Ecto neural progenitor cell (in vitro differentiated cells): ENCODE measurements around the gene TSR1.

Experiments
- DNase-seq: peaks from one replicate; pipeline ENCODE4 v3.0.0-alpha.2; 2018; ENCODE audit warnings: low spot score

The TSR1 gene

DNA sequence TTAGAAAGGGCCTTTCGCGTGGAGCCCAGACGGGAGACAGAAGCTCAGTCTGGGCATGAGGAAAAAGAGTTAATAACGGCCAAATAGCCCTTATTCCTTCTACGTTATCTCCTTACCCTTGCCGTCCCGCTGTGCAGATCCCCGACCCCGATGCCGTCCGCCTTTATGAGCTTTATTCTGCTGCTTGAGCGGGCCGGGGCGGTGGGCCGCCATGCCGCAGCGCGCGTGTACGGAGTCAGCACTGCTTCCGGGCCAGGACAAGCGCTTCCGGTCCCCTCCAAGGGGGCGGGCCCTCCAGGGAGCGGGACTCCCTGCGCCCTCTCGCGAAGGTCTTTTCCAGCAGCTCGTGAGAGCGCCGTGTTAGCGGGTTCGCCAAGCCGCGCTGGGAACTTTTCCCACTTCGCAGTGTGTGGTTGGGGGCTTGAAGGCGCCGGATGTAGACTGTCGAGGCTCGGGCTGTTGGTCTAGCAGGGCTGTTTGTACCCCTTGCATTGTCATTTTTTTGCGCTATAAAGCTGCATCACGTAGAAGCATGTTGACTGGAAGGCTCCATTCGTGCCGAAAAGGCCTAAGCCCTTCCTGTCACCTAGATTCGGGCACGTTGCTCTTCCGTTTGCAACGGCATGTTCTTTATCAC, at the start of gene TSR1:
Gene TSR1 (minus strand): TSS at position 243 of the 637 bp plus-strand sequence. CDS start 30 bp downstream, at position 213.
- peak; percentile 96 for DNase-seq

DNA sequence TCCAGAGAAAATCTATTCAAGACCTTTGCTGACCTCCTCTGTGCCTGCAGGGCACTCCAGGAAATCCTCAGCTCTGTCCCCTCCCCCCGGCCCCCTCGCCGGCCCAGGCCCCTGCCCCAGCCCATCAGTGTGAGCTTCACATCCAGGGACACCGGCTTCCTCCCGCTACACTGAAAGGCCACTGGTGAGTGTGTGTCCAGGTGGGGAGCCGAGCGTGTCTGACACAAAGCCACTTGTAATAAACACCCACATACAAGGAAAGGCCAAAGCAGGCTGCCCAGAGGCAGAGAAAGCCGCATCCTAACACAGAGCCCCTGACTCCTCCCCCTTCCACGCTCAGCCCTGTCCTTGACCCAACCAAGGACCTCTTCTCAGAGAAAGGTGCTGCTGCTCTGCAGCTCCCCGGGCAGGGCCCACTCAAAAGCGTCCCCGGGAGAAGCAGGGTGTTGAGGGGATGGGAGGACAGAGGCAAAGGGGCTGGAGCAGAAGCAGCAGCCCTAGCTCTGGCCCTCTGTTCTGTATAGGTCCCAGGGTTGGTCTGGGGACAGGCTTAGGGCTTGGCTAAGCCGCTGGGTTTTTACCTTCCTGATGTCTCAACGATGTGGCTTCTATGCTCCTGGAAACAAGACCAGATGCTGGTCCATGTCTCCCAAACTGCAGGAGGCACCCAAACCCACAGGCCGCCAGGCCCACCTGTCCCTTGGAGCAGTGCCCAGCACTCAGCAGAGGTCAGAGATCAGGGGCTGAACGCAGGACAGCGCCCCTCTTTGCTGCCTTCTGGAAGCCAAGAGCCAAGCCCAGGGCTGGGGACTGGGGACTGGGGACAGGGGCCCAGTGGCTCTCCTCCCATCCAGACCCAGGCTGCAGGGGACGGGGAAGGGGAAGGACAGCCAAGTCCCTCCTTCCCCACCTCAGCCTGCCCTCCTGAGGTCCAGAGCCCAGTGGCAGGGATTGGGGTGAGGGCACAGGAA, 49.3 kb upstream of the TSR1 start:
- DNase-seq: peak; percentile 79

DNA sequence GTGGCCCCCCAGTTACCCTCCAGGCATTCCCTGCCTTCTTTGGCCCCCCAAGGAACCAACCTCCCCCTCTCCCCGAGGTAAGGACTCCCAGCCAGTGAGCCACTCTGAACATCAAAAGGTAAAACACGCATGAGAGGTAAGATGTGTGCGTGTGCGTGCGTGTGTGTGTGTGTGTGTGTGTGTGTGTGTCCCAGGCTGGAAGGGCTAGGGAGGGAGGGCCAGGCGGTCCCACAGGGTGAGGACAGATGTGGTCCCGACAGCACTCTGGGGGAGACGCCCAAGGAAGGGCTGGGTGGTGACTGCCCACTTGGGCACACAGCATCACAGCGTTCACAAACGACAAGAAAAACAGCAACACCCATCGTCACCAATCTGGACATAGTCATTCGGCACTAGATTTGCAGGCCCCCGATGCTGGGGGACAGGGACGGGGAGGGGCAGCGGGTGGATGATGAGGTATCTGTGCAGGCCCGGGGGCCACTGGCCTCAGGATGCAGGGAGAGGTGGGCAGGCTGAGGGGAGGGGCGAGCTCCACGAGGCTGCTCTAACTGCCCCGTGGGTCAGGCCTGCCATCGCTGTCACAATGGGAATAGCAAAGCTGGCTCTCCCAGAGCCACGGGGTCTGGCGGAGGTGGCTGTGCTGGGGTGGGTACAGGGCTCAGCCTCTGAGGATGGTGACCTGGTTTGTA, 48.3 kb upstream of the TSR1 start:
- DNase-seq: peak; percentile 68

DNA sequence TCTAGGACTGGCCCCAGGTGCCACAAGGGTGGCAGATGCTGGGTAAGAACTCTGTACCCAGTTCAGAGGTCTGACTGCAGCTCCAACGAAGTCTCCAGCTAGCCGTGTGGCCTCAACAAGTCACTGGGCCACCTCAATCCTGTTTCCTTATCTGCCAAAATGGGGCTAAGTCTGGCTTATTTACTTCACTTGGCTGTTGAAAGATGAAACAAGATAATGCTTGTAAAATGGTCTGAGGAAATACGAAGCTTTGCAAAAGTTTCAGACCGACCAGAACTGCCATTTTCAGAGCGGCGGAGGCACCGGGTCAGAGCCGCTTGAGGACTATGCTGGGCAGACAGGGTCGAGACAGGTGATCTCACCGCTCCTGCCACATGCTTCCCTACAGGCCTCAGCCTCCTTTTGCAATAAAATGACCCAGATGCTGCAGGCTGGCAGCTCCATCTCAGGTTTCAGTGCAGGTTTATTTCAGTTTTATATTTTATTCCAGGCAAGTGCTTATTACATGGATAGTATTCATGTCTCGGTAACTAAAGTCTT, 47.4 kb upstream of the TSR1 start:
- DNase-seq: no peak

DNA sequence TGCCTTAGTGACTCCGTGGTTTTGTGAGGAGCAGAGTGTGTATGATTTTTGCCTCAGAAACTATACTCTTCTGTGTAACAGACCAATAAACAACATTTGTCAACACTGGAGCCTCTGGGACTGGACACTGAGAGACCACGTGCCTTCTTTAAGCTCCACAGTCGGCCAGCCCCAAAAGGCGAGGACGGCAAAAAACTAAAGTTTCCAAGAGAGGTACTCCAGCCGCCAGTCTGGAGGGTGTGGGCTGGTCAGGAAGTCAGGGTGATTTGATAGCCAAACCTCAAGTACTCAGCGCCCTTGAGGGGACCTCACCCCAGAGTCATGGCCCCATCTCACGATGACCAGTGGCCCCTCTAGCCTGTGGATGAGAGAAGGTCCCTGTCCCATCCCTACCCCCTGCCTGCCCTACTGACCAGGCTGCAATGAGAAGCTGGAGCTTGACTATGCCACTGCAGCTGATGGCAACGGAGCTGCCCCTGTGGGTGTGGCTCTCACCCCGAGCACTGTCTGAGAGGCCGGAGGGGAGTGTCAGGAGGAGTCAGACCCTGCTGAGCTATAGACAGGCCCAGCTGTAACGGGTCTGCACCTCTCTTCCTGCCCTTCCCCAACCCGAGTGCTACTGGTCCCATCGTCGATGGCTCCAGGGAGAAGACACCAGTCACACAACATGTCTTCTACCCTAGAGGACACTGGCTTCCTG, 44.8 kb upstream of the TSR1 start:
- no peak for DNase-seq

DNA sequence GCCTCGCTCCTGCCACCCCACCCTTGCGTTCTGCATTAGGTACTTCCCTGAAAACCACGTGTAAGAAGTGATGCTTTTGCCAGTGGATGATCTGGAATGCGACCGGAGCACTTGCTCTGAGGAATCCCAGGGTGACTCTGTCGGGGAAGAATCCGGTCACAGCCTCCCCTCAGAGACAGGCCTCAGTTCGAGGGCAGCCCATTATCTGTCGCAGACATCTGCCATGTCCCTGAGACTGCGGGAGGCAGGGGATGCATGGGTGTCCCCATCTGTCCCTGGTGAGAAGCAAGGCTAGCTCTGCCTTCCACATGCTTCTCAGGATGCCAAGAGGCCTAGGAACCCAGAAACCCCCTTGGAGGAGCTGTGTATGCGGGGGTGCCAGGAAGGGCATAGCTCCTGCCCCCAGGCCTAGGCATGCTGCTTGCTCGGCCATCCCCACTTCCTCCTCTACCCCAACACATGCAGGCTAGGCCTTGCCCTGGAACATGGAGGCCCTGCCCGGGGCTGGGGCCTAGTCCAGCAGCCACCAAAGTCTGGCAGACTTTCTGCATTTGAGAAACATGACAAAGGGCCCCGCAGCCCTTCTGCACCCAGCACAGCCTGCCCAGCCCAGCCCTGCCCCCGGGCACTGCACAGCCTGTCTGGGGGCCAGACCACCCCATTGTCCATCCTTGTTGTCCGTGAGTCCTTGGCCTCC, 44.1 kb upstream of the TSR1 start:
- no peak for DNase-seq

DNA sequence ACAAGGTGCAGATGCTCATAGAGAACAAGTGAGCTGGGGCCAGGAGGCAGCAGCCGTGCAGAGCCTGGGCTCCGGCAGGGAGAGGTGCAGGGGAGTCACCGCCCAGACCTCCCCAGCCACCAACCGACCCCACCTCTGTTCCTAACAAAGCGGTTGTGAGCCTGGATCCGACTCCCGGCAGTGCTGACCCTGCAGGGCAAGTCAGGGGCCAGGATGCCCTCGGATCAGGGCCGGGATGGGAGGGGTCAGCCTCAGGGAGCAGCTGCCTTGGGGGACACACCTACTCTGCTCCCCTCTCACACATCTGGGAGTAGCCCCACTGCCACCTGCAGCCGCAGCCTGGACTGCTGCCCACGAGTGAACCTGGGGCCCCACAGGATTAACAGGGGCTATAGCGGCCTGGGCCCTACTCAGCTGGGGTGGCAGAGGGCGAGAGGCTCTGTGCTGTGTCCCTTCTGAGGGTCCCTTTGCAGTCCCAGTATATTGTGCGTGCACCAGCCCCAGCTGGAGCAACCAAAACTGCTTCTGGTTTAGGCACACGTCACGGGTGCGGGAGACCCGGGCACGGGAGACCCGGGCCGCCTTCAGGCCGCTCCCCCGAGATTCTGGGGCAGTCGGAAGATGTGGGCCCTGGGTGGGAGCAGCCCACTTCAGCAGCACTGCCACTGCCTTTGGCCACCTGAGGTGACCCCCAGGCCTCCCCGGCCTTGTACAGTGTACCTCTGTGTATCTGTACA, 43.4 kb upstream of the TSR1 start:
- no peak for DNase-seq

DNA sequence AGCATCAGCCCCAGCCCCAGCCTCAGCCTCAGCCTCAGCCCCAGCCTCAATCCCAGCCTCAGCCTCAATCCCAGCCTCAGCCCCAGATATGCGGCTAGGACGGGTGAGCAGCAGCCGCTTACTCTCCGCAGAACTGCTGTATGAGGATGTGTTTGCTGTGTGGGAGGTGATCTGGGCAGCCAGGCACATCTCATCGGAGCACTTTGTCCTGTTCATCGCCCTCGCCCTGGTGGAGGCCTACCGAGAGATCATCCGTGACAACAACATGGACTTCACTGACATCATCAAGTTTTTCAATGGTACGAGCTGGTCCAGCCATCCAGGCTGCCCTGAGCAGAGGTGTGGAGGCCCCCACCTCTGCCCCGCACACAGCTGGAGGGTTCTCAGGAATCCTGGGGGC, 42.6 kb upstream of the TSR1 start:
- DNase-seq: no peak

DNA sequence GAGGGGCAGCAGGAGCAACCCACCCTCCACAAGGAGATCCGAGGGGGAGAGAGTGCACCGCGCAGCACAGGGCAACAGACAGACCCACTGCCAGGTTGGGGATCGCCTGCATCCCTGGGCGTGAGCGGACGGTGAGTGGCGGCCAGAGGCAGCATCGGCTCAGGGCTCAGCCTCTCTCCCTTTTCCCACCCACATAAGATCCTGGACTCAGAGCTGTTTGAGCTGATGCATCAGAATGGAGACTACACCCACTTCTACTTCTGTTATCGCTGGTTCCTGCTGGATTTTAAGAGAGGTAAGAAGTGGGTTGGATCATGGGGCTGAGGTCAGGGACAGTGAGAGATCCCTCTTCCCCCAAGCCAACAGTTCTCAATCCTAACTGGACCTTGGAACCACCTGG, 41.4 kb upstream of the TSR1 start:
- no peak for DNase-seq

DNA sequence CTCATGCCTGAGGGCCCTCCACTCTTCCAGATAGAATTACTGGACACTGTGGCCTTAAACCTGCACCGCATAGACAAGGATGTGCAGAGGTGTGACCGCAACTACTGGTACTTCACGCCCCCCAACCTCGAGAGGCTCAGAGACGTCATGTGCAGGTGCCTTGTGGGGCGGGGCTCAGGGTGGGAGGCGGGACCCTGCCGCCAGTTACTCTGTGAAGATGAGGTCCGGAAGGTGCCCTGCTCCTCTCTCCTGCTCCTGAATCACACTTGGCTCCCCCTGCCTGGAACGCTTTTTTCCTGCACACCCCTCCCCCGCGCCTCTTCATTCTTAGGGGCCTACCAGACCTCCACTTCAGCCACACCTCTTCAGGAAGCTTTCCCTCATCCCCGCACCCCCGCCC, 39.9 kb upstream of the TSR1 start:
- DNase-seq: no peak

DNA sequence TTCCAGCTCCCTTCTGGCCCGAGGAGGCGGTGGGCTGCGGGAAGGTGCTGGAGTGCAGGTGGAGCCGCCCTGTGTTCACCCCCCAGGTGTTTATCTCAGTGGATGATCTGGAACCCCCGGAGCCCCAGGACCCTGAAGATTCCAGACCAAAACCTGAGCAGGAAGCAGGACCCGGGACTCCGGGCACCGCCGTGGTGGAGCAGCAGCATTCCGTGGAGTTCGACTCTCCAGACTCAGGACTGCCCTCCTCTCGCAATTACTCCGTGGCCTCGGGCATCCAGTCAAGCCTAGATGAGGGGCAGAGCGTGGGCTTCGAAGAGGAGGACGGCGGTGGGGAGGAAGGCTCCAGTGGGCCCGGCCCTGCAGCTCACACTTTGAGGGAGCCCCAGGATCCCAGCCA, 39.1 kb upstream of the TSR1 start:
- DNase-seq: no peak

DNA sequence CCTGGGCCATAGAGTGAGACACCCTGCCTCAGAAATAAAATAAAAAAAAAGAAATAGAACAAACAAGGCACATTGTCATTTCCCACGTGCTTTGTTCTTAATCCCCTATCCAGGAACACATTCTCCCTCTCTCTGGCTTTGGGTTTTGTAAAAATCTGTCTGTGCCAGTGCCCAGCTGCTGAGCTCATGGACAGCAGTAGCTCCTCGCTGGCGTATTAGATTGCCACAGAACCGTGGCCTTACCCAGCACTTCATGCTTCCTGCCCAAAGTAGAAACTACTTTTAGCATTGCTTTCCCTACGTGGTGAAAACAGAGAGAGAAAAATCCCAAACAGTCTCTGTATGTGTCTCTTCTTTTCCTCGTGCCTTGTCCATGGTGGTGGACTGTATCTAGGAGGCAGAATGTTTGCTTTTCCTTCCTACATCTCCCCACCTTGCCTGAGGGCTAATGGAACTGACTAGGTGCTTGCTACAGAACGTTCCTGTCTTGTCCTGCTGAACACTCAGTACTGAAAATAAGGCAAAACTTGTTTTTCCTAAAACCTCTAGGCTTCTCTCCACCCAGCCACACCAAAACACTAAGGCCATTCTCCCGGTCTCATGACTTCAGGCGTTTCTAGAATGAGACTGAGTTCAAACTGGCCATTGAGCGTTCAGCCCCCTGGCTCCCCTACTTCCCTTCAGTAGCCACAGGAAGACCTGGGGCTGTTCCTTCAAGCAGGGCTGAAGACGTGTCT, 38.5 kb upstream of the TSR1 start:
- DNase-seq: no peak

DNA sequence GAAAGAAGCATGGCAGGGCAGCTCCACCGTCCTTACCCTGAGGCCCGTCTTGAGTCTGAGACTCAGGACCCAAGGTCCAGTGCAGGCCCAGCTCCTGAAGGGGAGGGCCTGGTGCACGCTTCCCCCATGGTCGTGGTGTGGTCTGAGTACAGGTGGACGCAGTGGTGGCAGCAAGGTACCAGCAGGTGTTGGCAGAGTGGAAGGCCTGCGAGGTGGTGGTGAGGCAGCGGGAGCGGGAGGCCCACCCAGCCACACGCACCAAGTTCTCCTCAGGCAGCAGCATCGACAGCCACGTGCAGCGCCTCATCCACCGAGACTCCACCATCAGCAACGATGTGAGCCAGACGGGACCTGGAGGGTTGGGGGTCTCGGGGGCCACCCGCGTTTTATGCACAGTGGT, 36.9 kb upstream of the TSR1 start:
- no peak for DNase-seq

DNA sequence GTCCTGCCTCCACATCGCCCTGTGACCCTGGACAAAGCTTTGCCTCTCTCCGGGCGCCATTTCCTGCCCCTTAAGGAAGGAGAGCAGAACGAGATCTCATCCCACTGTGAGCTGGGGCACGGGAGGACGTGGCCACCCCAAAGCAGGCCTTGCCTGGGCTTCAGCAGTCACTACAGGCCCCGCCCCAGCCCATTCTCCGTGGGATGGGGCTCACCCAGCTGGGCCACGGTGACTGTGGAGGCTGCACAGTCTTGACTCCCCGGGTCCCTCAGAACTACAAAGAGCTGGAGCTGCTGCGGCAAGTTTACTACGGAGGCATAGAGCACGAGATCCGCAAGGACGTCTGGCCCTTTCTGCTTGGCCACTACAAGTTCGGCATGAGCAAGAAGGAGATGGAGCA, 36.4 kb upstream of the TSR1 start:
- DNase-seq: no peak

DNA sequence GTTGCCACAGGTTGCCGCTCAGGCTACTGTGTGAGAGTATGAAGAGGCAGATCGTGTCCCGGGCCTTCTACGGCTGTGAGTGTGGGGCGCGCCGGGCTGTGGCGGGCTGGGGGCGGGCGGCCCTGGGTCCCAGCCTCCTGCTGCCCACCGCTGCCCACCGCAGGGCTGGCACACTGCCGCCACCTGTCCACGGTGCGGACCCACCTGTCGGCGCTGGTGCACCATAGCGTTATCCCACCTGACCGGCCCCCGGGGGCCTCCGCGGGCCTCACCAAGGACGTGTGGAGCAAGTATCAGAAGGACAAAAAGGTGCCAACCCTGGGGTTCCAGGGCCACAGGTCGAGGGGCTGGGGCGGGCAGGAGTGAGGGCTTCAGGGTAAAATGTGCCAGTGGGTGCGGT, 35.9 kb upstream of the TSR1 start:
- DNase-seq: no peak

DNA sequence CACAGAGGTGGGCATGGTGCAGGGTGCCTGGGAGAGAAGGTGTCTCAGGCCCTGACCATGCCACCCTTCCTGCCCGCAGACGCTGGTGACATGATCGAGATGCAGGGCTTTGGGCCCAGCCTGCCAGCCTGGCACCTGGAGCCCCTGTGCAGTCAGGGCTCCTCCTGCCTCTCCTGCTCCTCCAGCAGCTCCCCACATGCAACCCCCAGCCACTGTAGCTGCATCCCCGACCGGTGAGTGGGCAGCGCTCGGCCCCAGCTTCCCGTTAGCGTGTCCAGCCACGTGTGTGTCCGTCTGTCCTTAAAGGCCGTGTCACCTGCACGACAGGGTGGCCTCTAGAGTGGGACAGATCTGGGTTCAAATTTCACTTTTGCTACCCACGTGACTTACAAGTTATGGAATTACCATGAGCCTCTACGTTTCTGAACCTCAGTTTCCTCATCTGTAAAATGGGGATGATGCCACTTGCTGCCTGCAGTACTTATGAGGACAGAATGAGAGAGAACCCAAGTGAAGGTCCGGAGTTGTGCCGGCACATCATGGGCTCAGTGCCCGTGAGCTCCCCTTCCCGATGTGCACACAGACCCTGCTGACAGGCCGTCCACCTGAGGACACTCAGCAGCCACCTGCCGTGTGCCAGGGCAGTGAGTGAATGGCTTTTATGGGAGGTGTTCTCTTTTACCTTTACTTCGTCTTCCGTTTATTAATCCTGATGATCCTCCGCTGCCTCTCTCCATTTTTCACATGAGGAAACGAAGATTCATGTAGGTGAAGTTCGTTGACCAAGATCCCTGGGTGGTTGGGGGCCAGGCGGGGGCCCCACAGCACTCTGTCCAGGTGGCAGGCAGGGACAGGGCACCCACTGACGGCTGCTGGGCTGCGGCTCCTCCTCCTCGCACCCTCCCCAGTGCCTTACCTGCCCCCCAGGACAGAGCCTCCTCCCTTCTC, 35.2 kb upstream of the TSR1 start:
- DNase-seq: no peak

DNA sequence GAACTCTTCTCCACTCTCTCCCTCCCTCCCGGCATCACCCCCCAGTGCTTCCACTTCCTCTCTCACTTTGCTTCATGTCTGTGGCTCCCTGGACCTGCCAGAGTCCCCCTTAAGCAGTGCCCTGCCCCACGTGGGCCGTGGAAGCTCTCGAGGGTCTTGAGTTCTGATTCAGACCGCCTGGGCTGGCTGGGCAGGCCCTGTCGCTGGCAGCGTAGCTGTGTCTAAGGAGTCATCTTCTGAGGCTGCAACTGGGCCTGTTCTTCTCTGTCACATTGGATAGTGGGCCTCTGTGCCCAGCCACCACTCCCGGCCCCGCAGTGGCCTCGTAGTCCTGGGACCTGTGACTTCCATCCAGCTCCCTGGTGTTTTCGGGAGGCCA, 33.9 kb upstream of the TSR1 start:
- DNase-seq: no peak

DNA sequence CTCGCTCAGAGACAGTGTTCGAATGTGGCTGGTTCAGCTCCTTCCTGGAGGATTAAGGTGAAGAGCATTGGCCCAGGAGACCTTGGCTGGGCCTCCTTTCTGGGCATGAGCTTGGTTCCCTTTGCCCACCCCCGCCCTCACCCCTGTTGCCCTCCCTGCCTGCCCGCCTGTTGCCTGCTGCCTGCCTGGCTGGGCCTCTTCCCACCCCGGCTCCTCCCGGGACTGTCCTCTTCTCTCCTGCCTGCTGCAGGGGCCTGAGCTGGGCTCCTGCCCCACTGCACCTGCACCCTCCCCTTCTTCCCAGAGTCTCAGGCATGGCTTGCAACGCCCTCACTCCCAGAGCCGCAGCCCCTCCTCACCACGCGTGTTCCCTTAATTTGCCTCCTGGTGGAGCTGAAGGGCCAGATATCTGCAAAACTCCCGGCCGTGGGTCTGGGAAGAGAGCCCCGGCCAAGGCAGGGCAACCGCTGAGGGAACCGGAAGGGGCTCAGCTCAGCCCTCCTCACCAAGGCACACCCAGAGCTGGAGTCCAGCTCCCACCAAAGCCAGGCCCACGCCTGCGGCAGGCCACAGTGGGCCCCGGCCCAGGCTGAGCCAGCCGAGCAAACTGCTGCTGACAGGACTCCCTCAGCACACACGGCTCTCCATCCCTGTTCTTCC, 33.4 kb upstream of the TSR1 start:
- peak; percentile 74 for DNase-seq
